Neural progenitor cell (in vitro differentiated cells): ENCODE data around the gene NRCAM.

Source experiments
- CTCF ChIP-seq: fragments of 200-600 bp; sonication (generic); IDR thresholded peaks from 2 replicates; pipeline ENCODE4 v1.5.1; 2017; ENCODE audit warnings: antibody characterized with exemption, mild to moderate bottlenecking
- EZH2 ChIP-seq: fragments of 200-600 bp; sonication (generic); IDR thresholded peaks from 2 replicates; pipeline ENCODE4 v1.6.1; 2017; ENCODE audit warnings: antibody characterized with exemption, mild to moderate bottlenecking, moderate library complexity
- EZH2phosphoT487 ChIP-seq: fragments of 200-600 bp; sonication (generic); IDR thresholded peaks from 2 replicates; pipeline ENCODE4 v1.6.1; 2017; ENCODE audit warnings: antibody characterized with exemption

GRCh38 chr7:108415821-108416536 lies 40.3 kb downstream of the NRCAM start:
- TF ChIP-seq CTCF (no peak), EZH2 (no peak), EZH2phosphoT487 (no peak)
